Left cardiac atrium (tissue), 4 donors: ENCODE measurements around the gene SGCD. TPM values are rescaled to one million over a fixed set of nuclear protein-coding genes. Genes with fewer than 3 reads are reported as not detected.

Experiments
- ATAC-seq, 2 donors: fragments of 200-7000 bp; cut with Tn5 transposase; one replicate each; pipeline ENCODE4 v1.9.1; 2020; ENCODE audit warnings: mild to moderate bottlenecking in 2 of 2, moderate library complexity in 2 of 2
- DNase-seq: peaks from one replicate; pipeline ENCODE4 v3.0.0-alpha.2; 2020
- intact Hi-C, 2 donors: fragments of 100-400 bp; cut with DNase I; formaldehyde crosslinking; loops; one replicate each; pipeline versions ENCODE4 v1.14.1 to v1.15.1; 2022 to 2023
- long read RNA-seq: library from polyadenylated mRNA; unstranded; transcript quantifications from one replicate; pipeline ENCODE4 v2.0.0, GENCODE V29; 2021
- total RNA-seq, 2 donors: library from RNA; stranded (reverse); fragmentation: NEBNext Ultra II Directional; extraction: Animal tissue kit (Norgen Biotek cat#: 25700); gene quantifications; one replicate each; pipeline ENCODE4 v1.2.1, GENCODE V29; 2021
- donor health status: DM: no; HTN: yes; CAD: no.
- donor health status: DM: no; HTN: yes; CAD: no; lungs with severe emphysema.
- donor health status: DM: yes; HTN: yes; CAD: no.
- donor health status: Dilated cardiomyopathy.

SGCD gene
- total RNA-seq, result 10 to 100 TPM; 58.5 to 93.4 TPM
- long read RNA-seq, full-length matches to known transcripts, result 11 of 41 reads
- long read RNA-seq, partial matches to known transcripts, result 9 of 41 reads
- long read RNA-seq, other reads (novel, unspliced or antisense), result 21 of 41 reads

DNA sequence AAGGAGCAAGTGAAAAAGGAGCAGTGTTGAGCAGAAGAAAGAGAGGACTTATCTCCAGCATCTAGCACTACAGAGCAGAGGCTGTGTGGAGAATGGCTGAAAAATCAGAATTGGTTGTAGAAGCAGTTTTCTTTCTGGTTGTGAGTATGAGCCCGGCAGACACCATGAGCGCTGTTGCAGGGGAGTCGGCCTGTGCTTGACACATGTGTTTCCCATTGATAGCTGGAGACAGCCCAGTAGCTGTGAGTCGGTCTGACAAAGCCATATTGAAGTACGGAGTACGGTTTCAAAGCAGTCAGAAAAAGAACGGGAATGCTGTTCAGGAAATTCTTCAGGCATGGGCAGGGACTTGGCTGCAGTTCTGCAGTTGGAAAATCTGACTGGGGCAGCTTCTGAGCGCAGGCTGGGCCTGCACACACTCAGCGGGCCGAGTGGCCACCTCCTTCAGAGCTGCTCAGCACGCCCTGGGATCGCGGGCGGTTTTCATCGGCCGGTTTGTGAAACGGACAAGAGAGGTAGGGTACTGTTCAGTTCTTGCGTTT lies at the start of gene SGCD:
SGCD (plus strand) TSS at position 447 of the 542 bp plus-strand sequence.
- intact Hi-C loops, result loop anchor here in 1 of 2 donors (5.0 kb wide), 1 partner anchor 256 kb away; no protein-coding TSS in a partner anchor
- ATAC-seq (peak; percentile 86 to 97), DNase-seq (peak; percentile 88)

- no peak for ATAC-seq
- no peak for DNase-seq
- intact Hi-C loops, result no loop called here
These were observed 49.7 kb upstream of the SGCD start for GRCh38 chr5:156277290-156277689.

DNA sequence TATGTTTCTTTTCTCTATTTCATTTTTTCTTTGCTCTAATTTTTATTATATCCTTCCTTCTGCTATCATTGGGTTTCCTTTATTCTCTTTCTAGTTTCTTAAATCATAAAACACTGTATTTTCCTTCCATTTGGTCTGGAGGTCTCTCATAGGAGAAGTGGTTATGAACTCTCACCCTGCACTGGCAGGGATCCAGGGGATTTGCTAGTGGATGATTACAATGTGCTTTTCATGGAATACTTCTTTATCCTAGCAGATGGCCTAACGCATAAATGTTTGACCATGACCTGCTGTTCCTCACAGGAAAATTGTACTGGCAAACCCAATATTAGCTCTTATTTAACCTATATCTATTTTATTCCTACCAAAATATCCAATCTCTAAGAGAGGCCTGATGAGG lies 31.5 kb upstream of the SGCD start:
- DNase-seq (no peak), ATAC-seq (no peak)
- intact Hi-C loops, result no loop called here

GRCh38 chr5:156310115-156310514 lies 16.8 kb upstream of the SGCD start:
- ATAC-seq (no peak), DNase-seq (no peak)
- intact Hi-C loops, result no loop called here

GRCh38 chr5:156312897-156313694 lies 13.9 kb upstream of the SGCD start:
- intact Hi-C loops, result no loop called here
- DNase-seq (no peak), ATAC-seq (no peak)

- intact Hi-C loops, result no loop called here
- no peak for DNase-seq
- ATAC-seq, result no peak
These were observed 12.5 kb upstream of the SGCD start for GRCh38 chr5:156314416-156314815.

DNA sequence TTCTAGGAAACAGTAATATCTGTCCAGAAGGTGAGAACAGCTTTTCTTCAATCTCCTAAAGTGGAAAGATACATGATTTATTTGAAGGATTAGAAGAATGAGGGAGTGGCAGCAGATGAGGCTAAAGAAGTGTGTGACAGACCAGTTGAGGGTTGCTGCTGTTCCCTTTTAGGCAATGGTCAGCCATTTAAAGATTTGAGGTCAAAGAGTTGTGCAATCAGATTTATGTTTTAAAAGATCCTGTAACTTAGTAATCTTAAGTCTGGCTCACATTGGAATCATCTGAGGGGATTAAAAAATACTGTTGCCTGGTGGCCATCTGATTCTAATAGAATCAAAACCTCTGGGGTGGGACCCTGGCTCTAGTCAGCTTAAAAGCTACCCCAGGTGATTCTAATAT lies 4.3 kb upstream of the SGCD start:
- intact Hi-C loops, result no loop called here
- DNase-seq, result no peak
- ATAC-seq, result no peak

DNA sequence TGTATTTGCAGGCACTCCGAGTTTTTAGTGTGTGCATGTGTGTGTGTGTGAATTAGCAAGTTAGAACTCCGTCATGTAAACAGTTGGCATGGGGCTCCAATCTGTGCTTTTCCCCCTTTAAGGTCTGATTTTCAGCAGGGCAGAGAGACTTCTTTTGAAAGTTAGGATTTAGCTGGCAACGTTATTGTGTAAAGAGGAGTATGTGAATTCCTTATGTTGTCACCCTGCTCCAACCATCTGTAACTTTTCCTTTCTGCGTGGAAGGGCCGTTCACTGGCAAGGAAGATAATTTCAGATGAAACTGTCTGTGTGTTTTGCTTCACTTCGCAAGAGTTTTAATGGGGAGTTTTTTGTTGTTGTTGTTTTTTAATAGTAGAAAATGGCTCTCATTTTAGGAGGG lies 332 bp downstream of the SGCD start:
- ATAC-seq (peak in 1 of 2 donors; percentile 24), DNase-seq (no peak)
- intact Hi-C loops, result loop anchor here in 1 of 2 donors (5.0 kb wide), 1 partner anchor 255 kb away; no protein-coding TSS in a partner anchor

GRCh38 chr5:156328161-156328560 lies 1.2 kb downstream of the SGCD start:
- DNase-seq, result no peak
- peak in 1 of 2 donors; percentile 7 for ATAC-seq
- intact Hi-C loops, result loop anchor here in 1 of 2 donors (5.0 kb wide), 1 partner anchor 254 kb away; no protein-coding TSS in a partner anchor

- intact Hi-C loops, result loop anchor here in 1 of 2 donors (5.0 kb wide), 1 partner anchor 254 kb away; no protein-coding TSS in a partner anchor
- peak; percentile 49 to 75 for ATAC-seq
These were observed 1.8 kb downstream of the SGCD start for GRCh38 chr5:156328766-156329165.

GRCh38 chr5:156329171-156329611 lies 2.2 kb downstream of the SGCD start:
- ATAC-seq, result peak; percentile 58 to 75

More at GRCh38 chr5:156328766-156329165, 1.8 kb downstream of the SGCD start:
- DNase-seq, result no peak

DNA sequence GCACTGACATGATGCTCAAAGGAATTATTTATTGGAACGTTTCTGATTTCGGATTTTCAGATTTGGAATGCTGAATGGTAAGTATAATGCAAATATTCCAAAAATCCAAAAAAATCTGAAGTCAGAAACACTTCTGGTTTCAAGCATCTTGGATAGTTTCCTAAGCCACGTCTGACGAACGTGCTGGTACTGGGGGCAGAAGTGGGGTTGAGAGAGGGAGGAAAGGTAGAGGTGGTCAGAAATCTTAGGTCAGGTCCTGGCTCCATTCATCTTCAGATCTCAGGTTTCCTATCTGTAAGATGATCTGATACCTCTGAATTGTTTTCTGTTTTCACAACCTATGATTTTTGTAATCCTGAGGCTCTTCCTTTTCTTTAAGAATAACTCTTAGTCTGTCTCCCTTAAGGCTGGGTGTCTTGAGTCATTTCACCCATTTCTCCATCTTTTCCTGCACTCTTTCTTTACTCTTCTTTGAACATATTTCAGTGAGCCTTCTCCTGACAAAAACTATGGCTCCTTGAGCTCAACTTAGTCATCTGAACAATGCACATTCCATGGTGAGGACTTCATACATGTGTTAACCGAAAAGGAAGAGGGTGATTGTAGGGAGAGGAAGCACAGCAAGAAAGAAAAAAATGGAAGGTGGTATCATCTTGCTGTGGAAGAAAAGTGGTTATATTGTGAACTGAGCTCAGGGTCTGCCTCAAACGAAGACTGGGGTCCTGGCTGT lies 3.3 kb downstream of the SGCD start:
- intact Hi-C loops, result no loop called here
- DNase-seq (no peak), ATAC-seq (no peak)

More at GRCh38 chr5:156329171-156329611, 2.2 kb downstream of the SGCD start:
- intact Hi-C loops, result loop anchor here in 1 of 2 donors (5.0 kb wide), 1 partner anchor 253 kb away; no protein-coding TSS in a partner anchor
- DNase-seq, result peak; percentile 29

GRCh38 chr5:156331181-156331580 lies 4.2 kb downstream of the SGCD start:
- intact Hi-C loops, result no loop called here
- ATAC-seq (no peak), DNase-seq (no peak)

- intact Hi-C loops, result no loop called here
- no peak for ATAC-seq
These were observed 4.9 kb downstream of the SGCD start for GRCh38 chr5:156331845-156332244.

GRCh38 chr5:156332245-156332644 lies 5.3 kb downstream of the SGCD start:
- DNase-seq (no peak), ATAC-seq (no peak)
- intact Hi-C loops, result no loop called here

More at GRCh38 chr5:156331845-156332244, 4.9 kb downstream of the SGCD start:
- no peak for DNase-seq

DNA sequence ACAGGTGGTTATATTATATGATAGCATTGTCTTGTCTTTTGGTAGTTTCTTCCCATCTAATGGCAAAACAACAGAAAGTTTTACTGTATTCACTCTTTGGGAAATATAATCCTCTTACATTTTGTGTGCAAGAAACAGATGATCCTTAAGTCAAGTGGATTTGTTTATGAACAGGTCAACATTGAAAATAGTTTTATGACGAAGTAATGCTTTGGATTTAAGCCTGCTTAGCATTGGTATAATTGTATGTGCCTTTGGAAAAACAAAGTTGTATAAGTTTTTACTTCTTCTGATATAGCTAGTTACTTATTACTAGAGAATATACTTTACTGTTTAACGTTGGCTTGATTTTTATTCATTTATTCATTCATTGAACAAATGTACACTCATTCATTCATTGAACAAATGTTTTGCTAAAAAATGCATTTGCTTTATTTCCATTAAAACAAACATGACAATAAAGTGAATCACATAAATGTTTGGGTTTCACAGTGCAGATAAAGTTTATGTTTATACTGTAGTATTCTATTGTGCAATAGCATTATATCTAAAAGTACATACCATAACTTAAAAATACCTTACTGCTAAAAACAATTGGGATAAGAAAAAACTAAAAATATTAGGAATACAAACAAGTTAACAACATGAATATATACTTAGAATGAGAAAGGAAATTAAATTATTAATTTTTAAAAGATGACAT lies 12.3 kb downstream of the SGCD start:
- ATAC-seq (no peak), DNase-seq (no peak)
- intact Hi-C loops, result no loop called here

DNA sequence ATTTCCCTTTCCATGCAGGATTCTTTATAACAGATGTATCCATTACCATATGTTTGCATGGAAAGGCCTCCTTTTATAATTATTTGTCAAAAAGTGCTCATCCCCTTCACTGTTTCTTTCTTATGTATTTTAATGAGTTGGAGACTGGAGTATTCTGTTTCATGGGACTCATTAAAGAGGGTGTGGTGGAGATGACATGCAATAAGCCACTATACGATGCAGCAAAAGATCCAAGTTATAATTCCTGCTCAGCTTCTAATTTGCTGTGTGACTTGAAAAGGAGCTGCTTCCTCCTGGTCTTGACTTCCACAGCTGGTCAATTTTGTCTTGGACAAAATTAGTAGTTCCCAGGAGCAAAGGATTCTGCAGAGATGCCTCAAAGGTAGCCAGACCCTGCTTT lies 13.9 kb downstream of the SGCD start:
- ATAC-seq (no peak), DNase-seq (no peak)
- intact Hi-C loops, result no loop called here

DNA sequence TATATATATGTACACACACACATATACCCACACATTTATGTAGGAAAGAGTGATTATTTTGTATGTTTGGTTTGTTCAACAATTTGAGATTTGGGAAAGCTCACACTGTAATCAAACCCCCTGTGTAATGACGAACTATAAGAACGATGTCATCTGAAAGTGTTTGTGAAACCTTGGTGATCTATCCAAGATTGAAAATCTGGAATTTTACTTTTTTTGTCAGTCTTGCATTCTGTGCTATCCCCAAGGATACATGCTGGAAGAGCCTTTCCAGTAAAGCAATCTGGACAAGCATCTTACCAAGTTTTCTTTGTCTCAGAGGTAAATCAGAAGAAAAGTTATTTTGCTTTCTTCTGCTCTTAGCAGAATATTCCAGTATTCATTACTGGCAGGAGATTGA lies 23.3 kb downstream of the SGCD start:
- intact Hi-C loops, result no loop called here
- no peak for ATAC-seq
- no peak for DNase-seq

DNA sequence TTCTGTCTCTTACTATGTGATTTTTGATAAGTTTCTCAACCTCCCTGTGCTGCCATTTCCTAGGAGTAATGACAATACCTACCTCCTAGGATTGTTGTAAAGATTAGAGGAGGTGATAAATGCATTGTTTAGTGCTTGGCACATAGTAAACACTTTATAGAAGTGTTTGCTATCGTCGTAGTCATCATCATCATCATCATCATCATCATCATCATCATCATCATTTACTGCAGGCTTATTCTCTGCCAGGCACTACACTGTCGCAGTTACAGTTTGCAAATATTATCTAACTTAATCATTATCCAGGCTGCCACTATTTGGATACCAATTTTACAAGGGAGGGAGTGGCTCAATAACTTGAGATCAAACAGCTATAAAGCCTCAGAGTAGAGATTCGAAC lies 24.5 kb downstream of the SGCD start:
- intact Hi-C loops, result no loop called here
- ATAC-seq (no peak), DNase-seq (no peak)
